ENCODE data around the gene ARID1A. TPM values are rescaled to one million over a fixed set of nuclear protein-coding genes. Genes with fewer than 3 reads are reported as not detected.

The ARID1A gene
- total RNA-seq, 1 experiment from 2014 or later, result 56.9 TPM

- Mint-ChIP-seq H3K36me3 (ENCODE audit: insufficient read depth, unreplicated experiment) (peaks cover 19% of the 10 kb centered on the region), H3K27ac (ENCODE audit: low read depth, unreplicated experiment) (peak overlapping the region; percentile 100), H3K9me3 (ENCODE audit: unreplicated experiment) (no peaks in the 10 kb centered on the region), H3K27me3 (ENCODE audit: insufficient read depth, unreplicated experiment) (no peaks in the 10 kb centered on the region), H3K4me3 (ENCODE audit: unreplicated experiment) (peak overlapping the region; percentile 97), H3K4me1 (ENCODE audit: insufficient read depth, unreplicated experiment) (peaks cover 52% of the 10 kb centered on the region)
- DNase-seq (ENCODE audit: unreplicated experiment), result peak; percentile 29
- TF ChIP-seq, protein P1, sequence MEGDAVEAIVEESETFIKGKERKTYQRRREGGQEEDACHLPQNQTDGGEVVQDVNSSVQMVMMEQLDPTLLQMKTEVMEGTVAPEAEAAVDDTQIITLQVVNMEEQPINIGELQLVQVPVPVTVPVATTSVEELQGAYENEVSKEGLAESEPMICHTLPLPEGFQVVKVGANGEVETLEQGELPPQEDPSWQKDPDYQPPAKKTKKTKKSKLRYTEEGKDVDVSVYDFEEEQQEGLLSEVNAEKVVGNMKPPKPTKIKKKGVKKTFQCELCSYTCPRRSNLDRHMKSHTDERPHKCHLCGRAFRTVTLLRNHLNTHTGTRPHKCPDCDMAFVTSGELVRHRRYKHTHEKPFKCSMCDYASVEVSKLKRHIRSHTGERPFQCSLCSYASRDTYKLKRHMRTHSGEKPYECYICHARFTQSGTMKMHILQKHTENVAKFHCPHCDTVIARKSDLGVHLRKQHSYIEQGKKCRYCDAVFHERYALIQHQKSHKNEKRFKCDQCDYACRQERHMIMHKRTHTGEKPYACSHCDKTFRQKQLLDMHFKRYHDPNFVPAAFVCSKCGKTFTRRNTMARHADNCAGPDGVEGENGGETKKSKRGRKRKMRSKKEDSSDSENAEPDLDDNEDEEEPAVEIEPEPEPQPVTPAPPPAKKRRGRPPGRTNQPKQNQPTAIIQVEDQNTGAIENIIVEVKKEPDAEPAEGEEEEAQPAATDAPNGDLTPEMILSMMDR (IDR thresholded peaks at IDR 0.05; ENCODE audit: unreplicated experiment), result no peak
- ChIA-PET CTCF (interaction anchor here (0.7 to 7.1 kb wide), 9 partner anchors 7 to 1358 kb away, joined by 3 to 184 read pairs (median 3); no protein-coding TSS in a partner anchor), POLR2A (interaction anchor here (1.1 to 5.2 kb wide), 15 partner anchors 10 to 315 kb away, joined by 3 to 109 read pairs (median 8); partner anchors contain the start of genes ARID1A, GPN2 and HMGN2)
- intact Hi-C loops (cut with micrococcal nuclease), result no loop called here
- BruUV-seq (replicated peaks), result no TSS peak
These were observed 90.9 kb downstream of the ARID1A start for GRCh38 chr1:26786437-26787380.

DNA sequence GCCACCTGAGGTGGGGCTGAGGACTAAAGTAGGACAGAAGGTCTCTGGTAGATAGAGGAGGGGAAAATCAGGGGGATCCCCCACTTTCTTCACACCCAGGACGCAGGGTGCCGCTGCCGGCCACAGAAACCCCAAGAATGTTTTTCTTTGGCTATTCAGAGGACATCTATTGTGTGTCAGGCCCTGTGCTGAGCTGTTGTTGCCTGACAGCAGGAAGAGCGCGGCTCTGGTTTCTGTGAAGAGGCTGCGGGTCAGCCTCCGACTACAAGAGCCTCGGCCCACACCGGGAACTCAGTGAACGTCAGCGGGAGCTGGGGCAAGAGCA is 91.5 kb downstream of the ARID1A start:
- H3K4me1 Mint-ChIP-seq (ENCODE audit: insufficient read depth, unreplicated experiment), result peaks cover 50% of the 10 kb centered on the region
- peaks cover 14% of the 10 kb centered on the region for H3K36me3 Mint-ChIP-seq (ENCODE audit: insufficient read depth, unreplicated experiment)
- ChIA-PET POLR2A (interaction anchor here (0.7 to 5.2 kb wide), 18 partner anchors 9 to 315 kb away, joined by 3 to 109 read pairs (median 12); partner anchors contain the start of genes ARID1A and HMGN2), CTCF (interaction anchor here (0.6 to 7.1 kb wide), 8 partner anchors 8 to 264 kb away, joined by 3 to 184 read pairs (median 8); no protein-coding TSS in a partner anchor)
- intact Hi-C loops (cut with micrococcal nuclease), result no loop called here
- TF ChIP-seq, protein P1 (IDR thresholded peaks at IDR 0.05; ENCODE audit: unreplicated experiment), result no peak
- H3K4me3 Mint-ChIP-seq (ENCODE audit: unreplicated experiment), result peak overlapping the region; percentile 97
- BruUV-seq (replicated peaks), result TSS peak; percentile 69
- no peaks in the 10 kb centered on the region for H3K9me3 Mint-ChIP-seq (ENCODE audit: unreplicated experiment)
- DNase-seq (ENCODE audit: unreplicated experiment), result no peak
- peak overlapping the region; percentile 100 for H3K27ac Mint-ChIP-seq (ENCODE audit: low read depth, unreplicated experiment)
- no peaks in the 10 kb centered on the region for H3K27me3 Mint-ChIP-seq (ENCODE audit: insufficient read depth, unreplicated experiment)

- peak within 1 kb of the TSS; percentile 100 for H3K27ac Mint-ChIP-seq (ENCODE audit: low read depth, unreplicated experiment)
- peak within 1 kb of the TSS; percentile 97 for H3K4me3 Mint-ChIP-seq (ENCODE audit: unreplicated experiment)
- CTCF ChIA-PET, result interaction anchor here (0.6 to 7.1 kb wide), 27 partner anchors 8 to 288 kb away, joined by 3 to 184 read pairs (median 6); no protein-coding TSS in a partner anchor
- no peaks in the 10 kb centered on the region for H3K9me3 Mint-ChIP-seq (ENCODE audit: unreplicated experiment)
- intact Hi-C loops (cut with micrococcal nuclease), result loop anchor here (1.0 to 2.0 kb wide), 2 partner anchors 96 to 287 kb away; no protein-coding TSS in a partner anchor
- peak; percentile 79 for DNase-seq (ENCODE audit: unreplicated experiment)
- H3K4me1 Mint-ChIP-seq (ENCODE audit: insufficient read depth, unreplicated experiment), result peaks cover 44% of the 10 kb centered on the region
- H3K36me3 Mint-ChIP-seq (ENCODE audit: insufficient read depth, unreplicated experiment), result peaks cover 9% of the 10 kb centered on the region
- POLR2A ChIA-PET, result interaction anchor here (0.6 to 5.2 kb wide), 26 partner anchors 9 to 584 kb away, joined by 3 to 109 read pairs (median 6); partner anchors contain the start of genes ARID1A and HMGN2
- BruUV-seq (replicated peaks), result no TSS peak
- TF ChIP-seq, protein P1 (IDR thresholded peaks at IDR 0.05; ENCODE audit: unreplicated experiment), result no peak
- H3K27me3 Mint-ChIP-seq (ENCODE audit: insufficient read depth, unreplicated experiment), result no peaks in the 10 kb centered on the region
These were observed 92.1 kb downstream of the ARID1A start, which contains the start of gene PIGV for GRCh38 chr1:26787706-26788514. PIGV (plus strand) TSS chr1:26787950; CDS start chr1:26790816, 2,866 bp downstream.
